Adipocyte (in vitro differentiated cells): Measurements from ENCODE around the gene ISL2.
"Not testable (repeated sequence)": the region's sequence is repeated elsewhere in the genome, so short reads cannot be mapped to it uniquely, and the experiment has no call there.

ENCODE experiments used
- DNase-seq: peaks from one replicate; pipeline ENCODE4 v3.0.0-alpha.2; 2015; ENCODE audit warnings: low read depth
- H3K27me3 ChIP-seq: replicated peaks from 2 replicates; pipeline ENCODE4 v1.7.0; 2013; ENCODE audit warnings: mild to moderate bottlenecking, low read length, moderate library complexity; ENCODE audit not compliant: control insufficient read depth, insufficient read depth
- H3K36me3 ChIP-seq: 2 replicates; pipeline ENCODE4 v1.7.0; 2013; ENCODE audit warnings: low read length, mild to moderate bottlenecking, moderate library complexity; ENCODE audit not compliant: control insufficient read depth, insufficient read depth, severe bottlenecking
- H3K4me1 ChIP-seq: 2 replicates; pipeline ENCODE4 v1.7.0; 2013; ENCODE audit warnings: mild to moderate bottlenecking, low read length, moderate library complexity; ENCODE audit not compliant: control insufficient read depth, insufficient read depth
- H3K4me3 ChIP-seq: 2 replicates; pipeline ENCODE4 v1.7.0; 2013; ENCODE audit warnings: mild to moderate bottlenecking, low read length, moderate library complexity
- H3K9ac ChIP-seq: 2 replicates; pipeline ENCODE4 v1.7.0; 2013; ENCODE audit warnings: mild to moderate bottlenecking, low read length, moderate library complexity
- H3K9me3 ChIP-seq: 2 replicates; pipeline ENCODE4 v1.7.0; 2013; ENCODE audit warnings: mild to moderate bottlenecking, low read length, moderate library complexity; ENCODE audit not compliant: control insufficient read depth

ISL2 gene

GRCh38 chr15:76311100-76311953 is 25.2 kb upstream of the ISL2 start, which contains the start of gene ETFA:
Gene ETFA, minus strand, starts transcription at chr15:76311469. Its CDS starts 81 bp downstream, at chr15:76311388.
- Histone ChIP-seq H3K4me3 (peak within 1 kb of the TSS; percentile 97), H3K27me3 (no peaks in the 10 kb centered on the region), H3K36me3 (no peaks in the 10 kb centered on the region), H3K9me3 (no peaks in the 10 kb centered on the region), H3K4me1 (peaks cover 38% of the 10 kb centered on the region), H3K9ac (peak within 1 kb of the TSS; percentile 99)
- peak; percentile 99 for DNase-seq

GRCh38 chr15:76312540-76313174 is 23.9 kb upstream of the ISL2 start:
- Histone ChIP-seq H3K27me3 (no peaks in the 10 kb centered on the region), H3K9ac (no peak overlapping the region), H3K4me1 (peaks cover 32% of the 10 kb centered on the region), H3K4me3 (no peak overlapping the region), H3K36me3 (no peaks in the 10 kb centered on the region), H3K9me3 (no peaks in the 10 kb centered on the region)
- DNase-seq: peak; percentile 51

GRCh38 chr15:76313175-76313567 is 23.4 kb upstream of the ISL2 start:
- not testable (repeated sequence) for H3K4me3 ChIP-seq, DNase-seq, H3K27me3 ChIP-seq, H3K9me3 ChIP-seq, H3K36me3 ChIP-seq, H3K9ac ChIP-seq
- H3K4me1 ChIP-seq: peaks cover 30% of the 10 kb centered on the region

- H3K4me1 ChIP-seq: peaks cover 26% of the 10 kb centered on the region
- DNase-seq: no peak
- H3K4me3 ChIP-seq: no peak overlapping the region
- no peaks in the 10 kb centered on the region for H3K9me3 ChIP-seq
- H3K27me3 ChIP-seq: no peaks in the 10 kb centered on the region
- no peaks in the 10 kb centered on the region for H3K36me3 ChIP-seq
- no peak overlapping the region for H3K9ac ChIP-seq
These were observed 22.8 kb upstream of the ISL2 start for GRCh38 chr15:76313731-76314130.

- Histone ChIP-seq H3K4me1 (no peaks in the 10 kb centered on the region), H3K9me3 (no peaks in the 10 kb centered on the region), H3K9ac (no peak overlapping the region), H3K36me3 (no peaks in the 10 kb centered on the region), H3K4me3 (no peak overlapping the region), H3K27me3 (peaks cover 25% of the 10 kb centered on the region)
- no peak for DNase-seq
These were observed 16.6 kb upstream of the ISL2 start for GRCh38 chr15:76320012-76320411.

GRCh38 chr15:76321171-76321570 is 15.4 kb upstream of the ISL2 start:
- DNase-seq: no peak
- no peak overlapping the region for H3K4me3 ChIP-seq
- H3K36me3 ChIP-seq: no peaks in the 10 kb centered on the region
- H3K9ac ChIP-seq: no peak overlapping the region
- H3K27me3 ChIP-seq: peaks cover 36% of the 10 kb centered on the region
- H3K4me1 ChIP-seq: no peaks in the 10 kb centered on the region
- H3K9me3 ChIP-seq: no peaks in the 10 kb centered on the region

- H3K27me3 ChIP-seq: peaks cover 38% of the 10 kb centered on the region
- H3K9ac ChIP-seq: no peak overlapping the region
- no peak for DNase-seq
- no peaks in the 10 kb centered on the region for H3K36me3 ChIP-seq
- no peak overlapping the region for H3K4me3 ChIP-seq
- H3K4me1 ChIP-seq: no peaks in the 10 kb centered on the region
- H3K9me3 ChIP-seq: no peaks in the 10 kb centered on the region
These were observed 15.0 kb upstream of the ISL2 start for GRCh38 chr15:76321602-76322001.

- H3K4me1 ChIP-seq: no peaks in the 10 kb centered on the region
- H3K36me3 ChIP-seq: no peaks in the 10 kb centered on the region
- no peaks in the 10 kb centered on the region for H3K9me3 ChIP-seq
- H3K9ac ChIP-seq: no peak overlapping the region
- no peak for DNase-seq
- peaks cover 54% of the 10 kb centered on the region for H3K27me3 ChIP-seq
- H3K4me3 ChIP-seq: no peak overlapping the region
These were observed 12.5 kb upstream of the ISL2 start for GRCh38 chr15:76324066-76324465.

GRCh38 chr15:76325704-76326103 is 10.9 kb upstream of the ISL2 start:
- no peak overlapping the region for H3K9ac ChIP-seq
- no peaks in the 10 kb centered on the region for H3K36me3 ChIP-seq
- H3K27me3 ChIP-seq: peaks cover 63% of the 10 kb centered on the region
- H3K4me1 ChIP-seq: no peaks in the 10 kb centered on the region
- DNase-seq: no peak
- H3K9me3 ChIP-seq: no peaks in the 10 kb centered on the region
- H3K4me3 ChIP-seq: no peak overlapping the region

GRCh38 chr15:76327191-76328105 is 9.1 kb upstream of the ISL2 start:
- H3K4me3 ChIP-seq: no peak overlapping the region
- DNase-seq: no peak

More at GRCh38 chr15:76327191-76328105, 9.1 kb upstream of the ISL2 start:
- no peaks in the 10 kb centered on the region for H3K36me3 ChIP-seq
- no peaks in the 10 kb centered on the region for H3K4me1 ChIP-seq
- no peaks in the 10 kb centered on the region for H3K9me3 ChIP-seq
- peaks cover 54% of the 10 kb centered on the region for H3K27me3 ChIP-seq
- no peak overlapping the region for H3K9ac ChIP-seq
